Right lobe of liver (tissue), 6 donors: ENCODE measurements around the gene GRID1. TPM values are rescaled to one million over a fixed set of nuclear protein-coding genes. Genes with fewer than 3 reads are reported as not detected.
A peak's percentile ranks its signal among the peaks of the same experiment; 100 is the strongest.

Experiments used
- ATAC-seq, 4 donors: fragments of 200-7000 bp; cut with Tn5 transposase; one replicate each; pipeline ENCODE4 v1.9.1; 2020; ENCODE audit warnings: mild to moderate bottlenecking in 4 of 4, moderate library complexity in 4 of 4
- DNase-seq, 3 donors: peaks; one replicate each; pipeline ENCODE4 v3.0.0-alpha.2; 2020
- H3K27ac ChIP-seq, 3 donors: fragments of 200-600 bp; one replicate each; pipeline ENCODE4 v1.8.0; 2022
- H3K27me3 ChIP-seq, 2 donors: fragments of 200-600 bp; one replicate each; pipeline ENCODE4 v1.8.0; 2022
- H3K36me3 ChIP-seq, 4 donors: fragments of 200-600 bp; sonication (generic) in 1 of 4; one replicate each; pipeline versions ENCODE4 v1.5.1 to v1.8.0; 2017 to 2022; ENCODE audit warnings: control low read depth in 1 of 4
- H3K4me1 ChIP-seq, 4 donors: fragments of 200-600 bp; sonication (generic) in 1 of 4; one replicate each; pipeline versions ENCODE4 v1.5.1 to v1.8.0; 2017 to 2022; ENCODE audit warnings: control low read depth in 1 of 4
- H3K4me3 ChIP-seq, 3 donors: fragments of 200-600 bp; one replicate each; pipeline ENCODE4 v1.8.0; 2022
- H3K9me3 ChIP-seq, 4 donors: fragments of 200-600 bp; sonication (generic) in 1 of 4; one replicate each; pipeline versions ENCODE4 v1.5.1 to v1.8.0; 2017 to 2022; ENCODE audit warnings: control low read depth in 1 of 4
- CTCF ChIP-seq, 4 donors: fragments of 200-600 bp in 3 of 4; fragments of 450-650 bp in 1 of 4; IDR thresholded peaks; one replicate each; pipeline versions ENCODE4 v1.5.1 to v1.8.0; 2016 to 2022; ENCODE audit warnings: antibody characterized with exemption in 4 of 4, mild to moderate bottlenecking in 2 of 4
- POLR2A ChIP-seq: fragments of 450-650 bp; IDR thresholded peaks from one replicate; pipeline ENCODE4 v1.6.1; 2017; ENCODE audit warnings: antibody characterized with exemption, mild to moderate bottlenecking
- WGBS: methylation state at CpG from one replicate; pipeline ENCODE4 v1.1.6; 2018; ENCODE audit warnings: low coverage, low lambda C conversion rate; ENCODE audit not compliant: insufficient coverage; ENCODE audit errors: missing lambda C conversion rate; 5-methylcytosine and 5-hydroxymethylcytosine counted together
- intact Hi-C, 2 donors: fragments of 100-400 bp; cut with DNase I; formaldehyde crosslinking; loops; one replicate each; pipeline versions ENCODE4 v1.11.2 to v1.14.1; 2022
- total RNA-seq, 6 experiments: library from RNA; depleted of rRNA in 2 of 6; stranded (reverse); fragments of >200 nt in 2 of 6; fragmentation: NEBNext Ultra II Directional in 3 of 6; extraction: Animal tissue kit (Norgen Biotek cat#: 25700) in 3 of 6; gene quantifications; one replicate each; pipeline versions ENCODE4 v1.1.0 to v1.2.4, GENCODE V29; 2016 to 2023
- donor health status: DM: no; HTN: yes; CAD: no.
- donor health status: DM: no; HTN: no; CAD: no.
- donor health status: DM: no; HTN: no; CAD: no.
- donor health status: DM: no; HTN: yes; CAD: no.
- donor health status: DM: no; HTN: yes; CAD: no.

The GRID1 gene
- total RNA-seq, 6 experiments from 2014 or later: 0.05 to 1.9 (median 0.81) TPM

DNA sequence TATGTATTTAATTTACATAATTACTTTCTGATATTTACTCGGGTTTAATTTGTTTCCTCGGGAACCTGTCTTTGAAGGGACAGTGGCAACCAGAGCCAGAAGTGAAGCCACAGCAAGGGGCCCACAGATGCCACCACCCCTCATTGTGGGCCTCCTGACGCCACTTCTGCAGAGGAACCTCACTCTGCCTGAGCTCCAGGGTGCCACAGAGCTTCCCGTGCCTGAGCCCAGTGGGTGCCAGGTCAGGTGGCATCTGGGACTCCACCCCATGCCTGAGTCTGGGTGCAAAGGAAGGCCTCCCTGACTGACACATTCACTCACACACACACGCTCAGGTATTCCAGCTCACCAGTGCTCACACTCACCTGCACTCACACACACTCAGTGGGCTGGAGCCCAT, 213.7 kb downstream of the GRID1 start:
- no CpG with 5 or more reads among the region's 5 CpGs for WGBS
- intact Hi-C loops: no loop called here
- no peak for TF ChIP-seq CTCF (IDR thresholded peaks at IDR 0.05)
- no peak for TF ChIP-seq POLR2A

GRCh38 chr10:86152354-86152753, 214.2 kb downstream of the GRID1 start:
- Histone ChIP-seq H3K4me3 (no peak overlapping the region), H3K27me3 (no peaks in the 10 kb centered on the region), H3K4me1 (no peaks in the 10 kb centered on the region), H3K36me3 (no peaks in the 10 kb centered on the region), H3K27ac (no peak overlapping the region), H3K9me3 (no peaks in the 10 kb centered on the region)
- DNase-seq: peak in 1 of 3 donors; percentile 35
- no CpG with 5 or more reads among the region's 5 CpGs for WGBS
- no peak for ATAC-seq
- intact Hi-C loops: no loop called here
- TF ChIP-seq POLR2A (no peak), CTCF (IDR thresholded peaks at IDR 0.05) (no peak)

More for the DNA sequence above, 213.7 kb downstream of the GRID1 start:
- no peak for DNase-seq
- no peak for ATAC-seq
- Histone ChIP-seq H3K27ac (no peak overlapping the region), H3K4me3 (no peak overlapping the region), H3K4me1 (no peaks in the 10 kb centered on the region), H3K9me3 (no peaks in the 10 kb centered on the region), H3K27me3 (no peaks in the 10 kb centered on the region), H3K36me3 (no peaks in the 10 kb centered on the region)

- Histone ChIP-seq H3K4me3 (no peak overlapping the region), H3K4me1 (no peaks in the 10 kb centered on the region), H3K27ac (no peak overlapping the region), H3K27me3 (no peaks in the 10 kb centered on the region), H3K36me3 (no peaks in the 10 kb centered on the region), H3K9me3 (no peaks in the 10 kb centered on the region)
- no peak for TF ChIP-seq POLR2A
- ATAC-seq: no peak
- DNase-seq: peak in 1 of 3 donors; percentile 17
- intact Hi-C loops: no loop called here
- 66% methylated on average over 3 of the region's 5 CpGs for WGBS
Measured at GRCh38 chr10:86151613-86152012, 215.0 kb downstream of the GRID1 start.

DNA sequence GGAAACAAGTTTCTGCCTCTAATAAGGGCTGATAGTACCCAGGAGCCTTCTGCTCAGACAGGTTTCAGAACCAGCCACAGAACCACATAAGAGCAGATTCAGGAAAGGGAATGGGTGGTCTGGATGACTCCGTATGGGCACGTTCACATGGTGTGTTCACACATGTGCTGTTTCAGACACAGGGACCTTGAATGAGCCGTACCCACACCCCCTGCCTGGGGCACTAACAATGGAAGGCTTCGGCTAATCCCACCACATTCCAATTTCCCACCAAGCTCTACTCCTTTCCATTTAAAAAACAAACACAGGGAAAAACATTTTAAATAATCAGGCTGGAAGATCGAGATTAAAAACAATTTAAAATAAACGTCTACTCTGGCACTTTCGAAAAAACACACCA, 217.3 kb downstream of the GRID1 start:
- Histone ChIP-seq H3K4me1 (no peaks in the 10 kb centered on the region), H3K27ac (no peak overlapping the region), H3K36me3 (no peaks in the 10 kb centered on the region), H3K4me3 (no peak overlapping the region), H3K9me3 (no peaks in the 10 kb centered on the region), H3K27me3 (no peaks in the 10 kb centered on the region)
- 61% methylated on average over 6 of the region's 7 CpGs for WGBS
- ATAC-seq (no peak), DNase-seq (no peak)
- intact Hi-C loops: no loop called here
- TF ChIP-seq CTCF (IDR thresholded peaks at IDR 0.05) (no peak), POLR2A (no peak)

- Histone ChIP-seq H3K4me1 (no peaks in the 10 kb centered on the region), H3K27me3 (no peaks in the 10 kb centered on the region), H3K4me3 (no peak overlapping the region), H3K27ac (no peak overlapping the region), H3K36me3 (no peaks in the 10 kb centered on the region), H3K9me3 (no peaks in the 10 kb centered on the region)
- DNase-seq: no peak
- intact Hi-C loops: no loop called here
- 50% methylated on average over 2 of the region's 2 CpGs for WGBS
- no peak for TF ChIP-seq CTCF (IDR thresholded peaks at IDR 0.05)
- no peak for TF ChIP-seq POLR2A
- ATAC-seq: no peak
Measured at GRCh38 chr10:86148117-86148516, 218.5 kb downstream of the GRID1 start.
